ENCODE results near the gene MEOX1.

GRCh38 chr17:43598357-43599045 is 63.2 kb downstream of the MEOX1 start:
- TF ChIP-seq CTCF (IDR thresholded peaks at IDR 0.05) = no peak
- no peak for TF ChIP-seq POLR2A (IDR thresholded peaks at IDR 0.05)

Measured in prostate gland (tissue), 2 donors.